GM12878 (cell line): ENCODE data around the gene PDRG1. TPM values are rescaled to one million over a fixed set of nuclear protein-coding genes. Genes with fewer than 3 reads are reported as not detected.

Experiments
- CREM ChIP-seq: IDR thresholded peaks from 2 replicates; pipeline ENCODE4 v1.6.1; 2014; ENCODE audit warnings: antibody characterized with exemption, low read depth
- EED ChIP-seq: sonication (generic); IDR thresholded peaks from 2 replicates; pipeline ENCODE4 v1.6.1; 2016; ENCODE audit warnings: antibody characterized with exemption, low read depth
- KLF5 ChIP-seq: fragments of 450-650 bp; IDR thresholded peaks from 2 replicates; pipeline ENCODE4 v1.6.1; 2014; ENCODE audit warnings: mild to moderate bottlenecking; ENCODE audit not compliant: partially characterized antibody
- MEF2A ChIP-seq: IDR thresholded peaks from 2 replicates; pipeline ENCODE4 v1.6.1; 2011; ENCODE audit warnings: low read depth, mild to moderate bottlenecking, low read length, moderate library complexity; ENCODE audit not compliant: insufficient read depth
- PAX5 ChIP-seq: IDR thresholded peaks from 2 replicates; pipeline ENCODE4 v1.6.1; 2011; ENCODE audit warnings: low read depth, low read length, borderline replicate concordance
- TCF7 ChIP-seq: IDR thresholded peaks from 2 replicates; pipeline ENCODE4 v1.6.1; 2014; ENCODE audit warnings: antibody characterized with exemption, borderline replicate concordance
- ZNF384 ChIP-seq: IDR thresholded peaks from 2 replicates; pipeline ENCODE4 v1.6.1; 2012; ENCODE audit warnings: low read depth, mild to moderate bottlenecking, low read length, improper control_type of control experiment, borderline replicate concordance
- ZSCAN29 ChIP-seq: fragments of 450-650 bp; IDR thresholded peaks from 2 replicates; pipeline ENCODE4 v1.6.1; 2017; ENCODE audit warnings: mild to moderate bottlenecking, moderate library complexity
- polyA plus RNA-seq, 11 experiments: library from polyadenylated mRNA; depleted of rRNA in 4 of 11; unstranded in 6 of 11; stranded (reverse) in 5 of 11; fragments of >200 nt; fragmentation: Nextera tagmentation in 4 of 11; fragmentation: Illumina TruSeq in 1 of 11; extraction: Ambion mirVana in 4 of 11; extraction: Trizol in 1 of 11; gene quantifications; 1 replicate in 1 of 11; 2 replicates in 10 of 11; pipeline versions ENCODE4 v1.2.1 to v1.2.3, GENCODE V29; 2011 to 2016; ENCODE audit warnings: inconsistent platforms in 2 of 11, missing spikeins in 2 of 11, low read depth in 1 of 11
- total RNA-seq, 4 experiments: library from RNA; depleted of rRNA in 3 of 4; stranded (reverse); fragments of >200 nt in 3 of 4; fragmentation: Illumina TruSeq in 1 of 4; extraction: Trizol in 1 of 4; gene quantifications; 2 replicates each; pipeline versions ENCODE4 v1.2.1 to v1.2.3, GENCODE V29; 2013 to 2021
- TF ChIP-seq, protein P1 (sequence below): fragments of 450-650 bp; IDR thresholded peaks from 2 replicates; pipeline ENCODE4 v1.6.1; 2017; ENCODE audit warnings: antibody characterized with exemption, mild to moderate bottlenecking, moderate library complexity
- TF ChIP-seq, protein P2 (sequence below): IDR thresholded peaks from 2 replicates; pipeline ENCODE4 v1.6.1; 2011; ENCODE audit warnings: borderline replicate concordance, low read depth, mild to moderate bottlenecking, moderate library complexity, mixed read lengths, low read length; ENCODE audit not compliant: insufficient read depth; ENCODE audit errors: extremely low read length

PDRG1 gene
- total and polyA plus RNA-seq, 10 of the 15 experiments (the other 5 are each of a cell fraction or from before 2014, with no cell fraction given): 11.1 to 55.8 (median 23.3) TPM

DNA sequence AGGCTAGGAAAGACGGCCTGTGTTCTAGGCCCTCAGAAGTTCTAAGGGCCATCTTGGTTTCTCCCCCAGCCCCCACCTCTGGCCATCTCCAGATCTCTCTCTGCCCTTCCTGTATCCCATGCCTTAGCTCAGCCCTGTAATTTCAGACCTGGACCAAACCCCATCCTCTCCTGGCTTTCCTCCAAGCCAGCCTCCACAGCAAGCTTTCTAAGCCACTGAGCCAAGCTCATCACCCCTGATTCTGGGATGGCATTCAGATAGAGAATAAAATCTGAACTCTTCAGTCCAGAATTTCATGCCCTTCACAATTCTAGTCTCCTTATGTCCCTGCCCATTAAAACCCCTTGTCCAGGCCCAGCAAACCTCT, 39.5 kb upstream of the PDRG1 start (continued):
- no peak for TF ChIP-seq EED
- no peak for TF ChIP-seq TCF7
- no peak for TF ChIP-seq MEF2A
- no peak for TF ChIP-seq PAX5
- TF ChIP-seq ZSCAN29: no peak
- TF ChIP-seq, protein P1, sequence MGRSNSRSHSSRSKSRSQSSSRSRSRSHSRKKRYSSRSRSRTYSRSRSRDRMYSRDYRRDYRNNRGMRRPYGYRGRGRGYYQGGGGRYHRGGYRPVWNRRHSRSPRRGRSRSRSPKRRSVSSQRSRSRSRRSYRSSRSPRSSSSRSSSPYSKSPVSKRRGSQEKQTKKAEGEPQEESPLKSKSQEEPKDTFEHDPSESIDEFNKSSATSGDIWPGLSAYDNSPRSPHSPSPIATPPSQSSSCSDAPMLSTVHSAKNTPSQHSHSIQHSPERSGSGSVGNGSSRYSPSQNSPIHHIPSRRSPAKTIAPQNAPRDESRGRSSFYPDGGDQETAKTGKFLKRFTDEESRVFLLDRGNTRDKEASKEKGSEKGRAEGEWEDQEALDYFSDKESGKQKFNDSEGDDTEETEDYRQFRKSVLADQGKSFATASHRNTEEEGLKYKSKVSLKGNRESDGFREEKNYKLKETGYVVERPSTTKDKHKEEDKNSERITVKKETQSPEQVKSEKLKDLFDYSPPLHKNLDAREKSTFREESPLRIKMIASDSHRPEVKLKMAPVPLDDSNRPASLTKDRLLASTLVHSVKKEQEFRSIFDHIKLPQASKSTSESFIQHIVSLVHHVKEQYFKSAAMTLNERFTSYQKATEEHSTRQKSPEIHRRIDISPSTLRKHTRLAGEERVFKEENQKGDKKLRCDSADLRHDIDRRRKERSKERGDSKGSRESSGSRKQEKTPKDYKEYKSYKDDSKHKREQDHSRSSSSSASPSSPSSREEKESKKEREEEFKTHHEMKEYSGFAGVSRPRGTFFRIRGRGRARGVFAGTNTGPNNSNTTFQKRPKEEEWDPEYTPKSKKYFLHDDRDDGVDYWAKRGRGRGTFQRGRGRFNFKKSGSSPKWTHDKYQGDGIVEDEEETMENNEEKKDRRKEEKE: no peak
- TF ChIP-seq KLF5: no peak
- TF ChIP-seq CREM: no peak
- no peak for TF ChIP-seq ZNF384
- TF ChIP-seq, protein P2, sequence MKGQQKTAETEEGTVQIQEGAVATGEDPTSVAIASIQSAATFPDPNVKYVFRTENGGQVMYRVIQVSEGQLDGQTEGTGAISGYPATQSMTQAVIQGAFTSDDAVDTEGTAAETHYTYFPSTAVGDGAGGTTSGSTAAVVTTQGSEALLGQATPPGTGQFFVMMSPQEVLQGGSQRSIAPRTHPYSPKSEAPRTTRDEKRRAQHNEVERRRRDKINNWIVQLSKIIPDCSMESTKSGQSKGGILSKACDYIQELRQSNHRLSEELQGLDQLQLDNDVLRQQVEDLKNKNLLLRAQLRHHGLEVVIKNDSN: no peak
- TF ChIP-seq, all 136 proteins: peak for 0
